Heart right ventricle (tissue), 16 donors: Measurements from ENCODE around the gene PHGDH. TPM values are rescaled to one million over a fixed set of nuclear protein-coding genes. Genes with fewer than 3 reads are reported as not detected.

Experiments used
- ATAC-seq, 8 donors: fragments of 200-7000 bp; cut with Tn5 transposase; one replicate each; pipeline ENCODE4 v1.9.1; 2020; ENCODE audit warnings: mild to moderate bottlenecking in 8 of 8, moderate library complexity in 8 of 8, moderate number of reproducible peaks in 1 of 8
- DNase-seq, 2 donors: peaks; one replicate each; pipeline ENCODE4 v3.0.0-alpha.2; 2020
- H3K27ac ChIP-seq, 10 donors: fragments of 200-600 bp; sonication (generic) in 2 of 10; one replicate each; pipeline versions ENCODE4 v1.5.0 to v1.8.0; 2020 to 2022; ENCODE audit warnings: mild to moderate bottlenecking in 3 of 10
- H3K27me3 ChIP-seq, 7 donors: fragments of 200-600 bp; one replicate each; pipeline ENCODE4 v1.8.0; 2021 to 2022; ENCODE audit warnings: mild to moderate bottlenecking in 2 of 7
- H3K36me3 ChIP-seq, 9 donors: fragments of 200-600 bp; sonication (generic) in 1 of 9; one replicate each; pipeline versions ENCODE4 v1.5.0 to v1.8.0; 2020 to 2022; ENCODE audit warnings: mild to moderate bottlenecking in 2 of 9
- H3K4me1 ChIP-seq, 9 donors: fragments of 200-600 bp; sonication (generic) in 1 of 9; one replicate each; pipeline versions ENCODE4 v1.5.0 to v1.8.0; 2020 to 2022; ENCODE audit warnings: mild to moderate bottlenecking in 4 of 9
- H3K4me3 ChIP-seq, 10 donors: fragments of 200-600 bp; sonication (generic) in 2 of 10; one replicate each; pipeline versions ENCODE4 v1.5.0 to v1.8.0; 2020 to 2022; ENCODE audit warnings: mild to moderate bottlenecking in 7 of 10, moderate library complexity in 2 of 10
- H3K9me3 ChIP-seq, 11 donors: fragments of 200-600 bp in 10 of 11; sonication (generic) in 2 of 11; one replicate each; pipeline versions ENCODE4 v1.5.0 to v1.8.0; 2013 to 2022; ENCODE audit warnings: mild to moderate bottlenecking in 2 of 11, control low read depth in 1 of 11, moderate library complexity in 1 of 11
- WGBS, 2 donors: extraction: QIAGEN DNeasy Blood & Tissue Kit; methylation state at CpG; one replicate each; pipeline ENCODE4 v1.1.7; 2013; ENCODE audit warnings: inconsistent platforms in 1 of 2; 5-methylcytosine and 5-hydroxymethylcytosine counted together
- intact Hi-C, 10 donors: fragments of 100-400 bp; cut with DNase I; formaldehyde crosslinking; loops; one replicate each; pipeline versions ENCODE4 v1.11.1 to v1.14.2; 2022
- polyA plus RNA-seq, 2 donors: library from polyadenylated mRNA; stranded (reverse); fragments of 200-250 nt; gene quantifications; one replicate each; pipeline ENCODE4 v1.2.3, GENCODE V29; 2013
- total RNA-seq, 10 donors: library from RNA; stranded (reverse); fragmentation: NEBNext Ultra II Directional in 3 of 10; extraction: Animal tissue kit (Norgen Biotek cat#: 25700) in 3 of 10; gene quantifications; one replicate each; pipeline versions ENCODE4 v1.2.1 to v1.2.4, GENCODE V29; 2021 to 2023
- TF ChIP-seq, protein P1 (sequence below), 9 donors: fragments of 200-600 bp; sonication (generic) in 2 of 9; IDR thresholded peaks; one replicate each; pipeline versions ENCODE4 v1.5.0 to v1.8.0; 2021 to 2022; ENCODE audit warnings: antibody characterized with exemption in 9 of 9, mild to moderate bottlenecking in 5 of 9, moderate library complexity in 1 of 9
- donor health status: Arrhythmogenic right ventricular cardiomyopathy.
- donor health status: ischemic (EF 13 %, LVEDD 7.1; RV severe dilation, severe dysfunction).
- donor health status: healthy with polysubstance abuse.
- donor health status: DM: no; HTN: yes; CAD: no.
- donor health status: DM: no; HTN: no; CAD: no.
- donor health status: ischemic (EF 25% LVEDD 6.9; RV normal size, moderate dysfunction).
- donor health status: ischemic (EF 25% LVEDD 5.7; RV mildly dilated, moderate dysfunction).
- donor health status: healthy.
- donor health status: DM: yes; HTN: yes; CAD: no.
- donor health status: Ischemic cardiomyopathy.
- donor health status: ischemic (EF 35%, LVEDD 5.7; RV mildly dilated, moderate dysfunction).
- donor health status: nonischemic (EF 11% LVEDD 7.7; RV severe dilation, severe dysfunction).
- donor health status: DM: yes; HTN: yes; CAD: no.
- donor health status: PGD.
- donor health status: ischemic (EF 29% LVEDD 5.4; RV normal size, mild dysfunction).
- donor health status: nonischemic (EF 23%, LVEDD 6.1; RV moderate dilation, normal function).

PHGDH gene
- total and polyA plus RNA-seq, 12 donors: 3.8 to 23.4 (median 5.0) TPM

DNA sequence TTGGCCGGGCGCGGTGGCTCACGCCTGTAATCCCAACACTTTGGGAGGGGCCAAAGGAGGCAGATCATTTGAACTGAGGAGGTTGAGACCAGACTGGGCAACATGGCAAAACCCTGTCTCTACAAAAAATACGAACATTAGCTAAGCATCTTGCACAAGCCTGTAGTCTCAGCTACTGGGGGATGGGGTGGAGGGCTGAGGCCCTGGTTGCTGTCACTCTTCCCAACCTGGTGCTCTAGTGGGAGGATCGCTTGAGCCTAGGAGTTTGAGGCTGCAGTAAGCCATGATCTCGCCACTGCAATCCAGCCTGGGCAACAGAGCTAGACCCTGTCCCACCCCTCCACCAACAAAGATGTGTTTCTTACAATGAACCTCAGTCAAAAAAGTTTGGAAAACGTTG is 2.8 kb downstream of the PHGDH start:
- WGBS, 2 donors: 83 to 88% methylated on average over 8 of the region's 8 CpGs
- intact Hi-C loops: loop anchor here in 1 of 10 donors (10.0 kb wide), 1 partner anchor 750 kb away; no protein-coding TSS in a partner anchor
- TF ChIP-seq, protein P1, sequence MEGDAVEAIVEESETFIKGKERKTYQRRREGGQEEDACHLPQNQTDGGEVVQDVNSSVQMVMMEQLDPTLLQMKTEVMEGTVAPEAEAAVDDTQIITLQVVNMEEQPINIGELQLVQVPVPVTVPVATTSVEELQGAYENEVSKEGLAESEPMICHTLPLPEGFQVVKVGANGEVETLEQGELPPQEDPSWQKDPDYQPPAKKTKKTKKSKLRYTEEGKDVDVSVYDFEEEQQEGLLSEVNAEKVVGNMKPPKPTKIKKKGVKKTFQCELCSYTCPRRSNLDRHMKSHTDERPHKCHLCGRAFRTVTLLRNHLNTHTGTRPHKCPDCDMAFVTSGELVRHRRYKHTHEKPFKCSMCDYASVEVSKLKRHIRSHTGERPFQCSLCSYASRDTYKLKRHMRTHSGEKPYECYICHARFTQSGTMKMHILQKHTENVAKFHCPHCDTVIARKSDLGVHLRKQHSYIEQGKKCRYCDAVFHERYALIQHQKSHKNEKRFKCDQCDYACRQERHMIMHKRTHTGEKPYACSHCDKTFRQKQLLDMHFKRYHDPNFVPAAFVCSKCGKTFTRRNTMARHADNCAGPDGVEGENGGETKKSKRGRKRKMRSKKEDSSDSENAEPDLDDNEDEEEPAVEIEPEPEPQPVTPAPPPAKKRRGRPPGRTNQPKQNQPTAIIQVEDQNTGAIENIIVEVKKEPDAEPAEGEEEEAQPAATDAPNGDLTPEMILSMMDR (IDR thresholded peaks at IDR 0.05): no peak
- DNase-seq: no peak
- Histone ChIP-seq H3K27ac (peak overlapping the region in 5 of 10 donors; percentile 4 to 71 (median 22)), H3K4me3 (peak overlapping the region in 2 of 10 donors; percentile 4 to 58), H3K4me1 (peaks cover 0 to 26% (median 16%) of the 10 kb centered on the region in 9 donors), H3K27me3 (peaks cover 0 to 28% (median 16%) of the 10 kb centered on the region in 7 donors), H3K9me3 (no peaks in the 10 kb centered on the region), H3K36me3 (no peaks in the 10 kb centered on the region)
- ATAC-seq: peak in 2 of 8 donors; percentile 29 to 32

DNA sequence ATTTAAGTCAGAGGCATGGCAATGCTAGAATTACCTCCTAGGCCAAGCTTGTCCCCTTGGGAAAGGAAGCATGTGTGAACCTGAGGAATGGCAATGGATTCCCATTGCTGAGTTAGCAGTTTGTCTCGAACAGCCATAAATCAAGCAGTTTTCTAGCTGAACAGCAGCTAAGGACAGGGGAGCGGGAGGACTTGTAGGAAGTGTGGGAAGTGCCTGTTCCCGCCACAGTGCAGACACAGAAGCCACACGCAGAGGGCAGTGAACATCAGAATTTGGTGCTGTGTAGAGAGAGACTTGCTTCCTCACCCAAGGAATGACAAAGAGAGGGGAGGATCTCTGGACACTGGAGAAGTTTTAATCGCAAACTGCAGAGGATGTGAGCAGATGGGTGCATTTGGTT is 3.8 kb downstream of the PHGDH start:
- Histone ChIP-seq H3K4me1 (peaks cover 0 to 26% (median 16%) of the 10 kb centered on the region in 9 donors), H3K4me3 (no peak overlapping the region), H3K27me3 (peaks cover 0 to 23% (median 16%) of the 10 kb centered on the region in 7 donors), H3K9me3 (no peaks in the 10 kb centered on the region), H3K36me3 (no peaks in the 10 kb centered on the region), H3K27ac (no peak overlapping the region)
- ATAC-seq: no peak
- TF ChIP-seq, protein P1 (IDR thresholded peaks at IDR 0.05): no peak
- no peak for DNase-seq
- intact Hi-C loops: loop anchor here in 1 of 10 donors (10.0 kb wide), 1 partner anchor 751 kb away; no protein-coding TSS in a partner anchor
- WGBS, 2 donors: 53 to 56% methylated on average over 5 of the region's 5 CpGs

DNA sequence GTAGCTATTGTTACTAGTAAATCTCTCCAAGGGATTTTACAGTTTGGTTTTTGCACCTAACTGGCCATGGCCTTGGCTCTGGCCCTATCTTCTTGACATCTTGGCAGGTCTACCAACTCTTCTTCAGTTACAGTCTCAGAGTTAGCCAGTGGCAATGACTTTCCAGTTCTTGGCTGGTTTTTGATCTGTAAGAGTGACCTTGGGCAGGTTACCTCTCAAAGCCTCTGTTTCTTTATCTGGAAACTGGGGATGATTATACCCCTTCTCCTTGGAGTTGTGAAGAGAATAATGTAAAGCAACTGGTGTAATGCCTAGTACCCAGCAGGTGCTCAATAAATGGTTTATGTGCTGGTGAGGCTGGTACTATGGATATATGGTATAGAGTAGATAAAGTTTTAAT is 6.7 kb downstream of the PHGDH start:
- Histone ChIP-seq H3K27ac (no peak overlapping the region), H3K4me1 (peaks cover 0 to 9% (median 0%) of the 10 kb centered on the region in 9 donors), H3K4me3 (no peak overlapping the region), H3K27me3 (peaks cover 0 to 4% (median 0%) of the 10 kb centered on the region in 7 donors), H3K9me3 (no peaks in the 10 kb centered on the region), H3K36me3 (peaks cover 0 to 11% (median 0%) of the 10 kb centered on the region in 9 donors)
- DNase-seq: no peak
- intact Hi-C loops: loop anchor here in 1 of 10 donors (10.0 kb wide), 1 partner anchor 754 kb away; no protein-coding TSS in a partner anchor
- ATAC-seq: no peak
- TF ChIP-seq, protein P1 (IDR thresholded peaks at IDR 0.05): no peak

DNA sequence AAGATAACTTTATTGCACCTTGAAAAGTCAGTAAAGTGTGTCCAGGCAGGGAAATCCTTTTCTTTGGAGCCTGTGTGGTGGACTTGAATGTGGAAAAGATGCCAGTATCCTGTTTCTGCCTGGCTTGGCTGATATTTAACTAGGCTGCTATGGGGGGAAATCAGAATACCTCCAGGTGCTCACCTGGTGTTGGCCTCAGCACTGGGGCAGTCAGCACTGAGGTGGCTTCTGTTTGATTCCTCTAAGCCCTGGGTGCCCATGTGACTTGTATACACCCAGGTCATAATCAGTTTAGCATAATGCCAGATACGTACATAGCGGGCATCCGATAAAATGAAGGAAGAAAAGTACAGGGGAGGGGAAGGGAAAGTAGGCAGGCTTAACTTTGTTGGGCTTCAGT is 7.2 kb downstream of the PHGDH start:
- TF ChIP-seq, protein P1 (IDR thresholded peaks at IDR 0.05): no peak
- Histone ChIP-seq H3K4me1 (peaks cover 0 to 9% (median 0%) of the 10 kb centered on the region in 9 donors), H3K9me3 (no peaks in the 10 kb centered on the region), H3K4me3 (no peak overlapping the region), H3K36me3 (peaks cover 0 to 13% (median 0%) of the 10 kb centered on the region in 9 donors), H3K27me3 (peaks cover 0 to 3% (median 0%) of the 10 kb centered on the region in 7 donors), H3K27ac (no peak overlapping the region)
- ATAC-seq: no peak
- intact Hi-C loops: loop anchor here in 1 of 10 donors (10.0 kb wide), 1 partner anchor 754 kb away; no protein-coding TSS in a partner anchor
- 97 to 100% methylated on average over 3 of the region's 3 CpGs for WGBS, 2 donors
- DNase-seq: no peak
